ENCODE measurements around the gene SLC2A9. TPM values are rescaled to one million over a fixed set of nuclear protein-coding genes. Genes with fewer than 3 reads are reported as not detected.

Gene SLC2A9
- total RNA-seq, 2 experiments from 2014 or later: not detected

- POLR2A ChIA-PET: no interaction called here
- no peaks in the 10 kb centered on the region for H4K20me1 ChIP-seq (ENCODE audit: insufficient read depth, low read length)
- no peak overlapping the region for H3K4me2 ChIP-seq (ENCODE audit: low read length)
- H3K9me2 ChIP-seq (ENCODE audit: insufficient read depth, low read length): no peaks in the 10 kb centered on the region
- H3K4me3 ChIP-seq (ENCODE audit: low read depth, low read length, poor library complexity, severe bottlenecking): no peak overlapping the region
- CTCF ChIA-PET (ENCODE audit: unreplicated experiment): no interaction called here
- no peaks in the 10 kb centered on the region for H3K36me3 ChIP-seq (ENCODE audit: insufficient read depth, low read length)
- no peak overlapping the region for H2AFZ ChIP-seq (ENCODE audit: low read length)
- H3K9me3 ChIP-seq (ENCODE audit: low read length): peaks cover 13% of the 10 kb centered on the region; the same call in 1 of the 2 replicates
- intact Hi-C loops (cut with micrococcal nuclease; ENCODE audit: unreplicated experiment): no loop called here
- no peak for DNase-seq (ENCODE audit: low spot score)
- BruUV-seq (replicated peaks): no TSS peak
- no peaks in the 10 kb centered on the region for H3K79me2 ChIP-seq (ENCODE audit: insufficient read depth, low read depth, low read length)
- no peak overlapping the region for H3K27ac ChIP-seq (ENCODE audit: low read depth, low read length, poor library complexity, severe bottlenecking)
- H3K4me1 ChIP-seq (ENCODE audit: insufficient read depth, low read length, poor library complexity, severe bottlenecking): peaks cover 7% of the 10 kb centered on the region
- TF ChIP-seq, protein P1, sequence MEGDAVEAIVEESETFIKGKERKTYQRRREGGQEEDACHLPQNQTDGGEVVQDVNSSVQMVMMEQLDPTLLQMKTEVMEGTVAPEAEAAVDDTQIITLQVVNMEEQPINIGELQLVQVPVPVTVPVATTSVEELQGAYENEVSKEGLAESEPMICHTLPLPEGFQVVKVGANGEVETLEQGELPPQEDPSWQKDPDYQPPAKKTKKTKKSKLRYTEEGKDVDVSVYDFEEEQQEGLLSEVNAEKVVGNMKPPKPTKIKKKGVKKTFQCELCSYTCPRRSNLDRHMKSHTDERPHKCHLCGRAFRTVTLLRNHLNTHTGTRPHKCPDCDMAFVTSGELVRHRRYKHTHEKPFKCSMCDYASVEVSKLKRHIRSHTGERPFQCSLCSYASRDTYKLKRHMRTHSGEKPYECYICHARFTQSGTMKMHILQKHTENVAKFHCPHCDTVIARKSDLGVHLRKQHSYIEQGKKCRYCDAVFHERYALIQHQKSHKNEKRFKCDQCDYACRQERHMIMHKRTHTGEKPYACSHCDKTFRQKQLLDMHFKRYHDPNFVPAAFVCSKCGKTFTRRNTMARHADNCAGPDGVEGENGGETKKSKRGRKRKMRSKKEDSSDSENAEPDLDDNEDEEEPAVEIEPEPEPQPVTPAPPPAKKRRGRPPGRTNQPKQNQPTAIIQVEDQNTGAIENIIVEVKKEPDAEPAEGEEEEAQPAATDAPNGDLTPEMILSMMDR (conservative IDR thresholded peaks at IDR 0.05; ENCODE audit: low read length): no peak
- TF ChIP-seq EZH2phosphoT487 (IDR thresholded peaks at IDR 0.05; ENCODE audit: borderline replicate concordance, low read depth, low read length): no peak
These were observed 25.2 kb upstream of the SLC2A9 start for GRCh38 chr4:10046471-10046870.

DNA sequence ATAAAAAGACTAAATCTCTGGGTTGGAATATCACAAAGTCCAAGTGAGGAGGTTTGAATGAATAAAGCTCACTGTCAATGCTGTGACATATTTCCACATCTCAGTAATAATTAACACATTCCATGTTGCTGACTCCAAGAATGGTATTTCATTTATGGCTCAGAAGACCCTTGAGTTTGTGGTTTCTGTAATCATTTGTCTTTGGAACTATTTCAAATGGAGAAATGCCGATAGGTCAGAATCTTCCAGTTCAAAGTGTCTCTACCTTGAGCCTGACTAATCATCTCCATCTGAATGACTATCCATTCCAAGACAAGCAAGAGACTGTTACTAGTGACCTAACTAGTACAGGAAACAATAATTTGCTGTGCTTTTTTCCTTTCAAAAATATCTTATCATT is 24.2 kb upstream of the SLC2A9 start:
- CTCF ChIA-PET (ENCODE audit: unreplicated experiment): no interaction called here
- Histone ChIP-seq H3K4me3 (ENCODE audit: low read depth, low read length, poor library complexity, severe bottlenecking) (no peak overlapping the region), H3K9me3 (ENCODE audit: low read length) (peaks cover 13% of the 10 kb centered on the region; the same call in 1 of the 2 replicates), H3K4me1 (ENCODE audit: insufficient read depth, low read length, poor library complexity, severe bottlenecking) (peaks cover 7% of the 10 kb centered on the region), H2AFZ (ENCODE audit: low read length) (no peak overlapping the region), H4K20me1 (ENCODE audit: insufficient read depth, low read length) (no peaks in the 10 kb centered on the region), H3K79me2 (ENCODE audit: insufficient read depth, low read depth, low read length) (no peaks in the 10 kb centered on the region), H3K4me2 (ENCODE audit: low read length) (no peak overlapping the region), H3K9me2 (ENCODE audit: insufficient read depth, low read length) (no peaks in the 10 kb centered on the region), H3K36me3 (ENCODE audit: insufficient read depth, low read length) (no peaks in the 10 kb centered on the region), H3K27ac (ENCODE audit: low read depth, low read length, poor library complexity, severe bottlenecking) (no peak overlapping the region)
- POLR2A ChIA-PET: no interaction called here
- intact Hi-C loops (cut with micrococcal nuclease; ENCODE audit: unreplicated experiment): no loop called here
- no TSS peak for BruUV-seq (replicated peaks)
- DNase-seq (ENCODE audit: low spot score): no peak
- TF ChIP-seq, protein P1 (conservative IDR thresholded peaks at IDR 0.05; ENCODE audit: low read length): no peak
- no peak for TF ChIP-seq EZH2phosphoT487 (IDR thresholded peaks at IDR 0.05; ENCODE audit: borderline replicate concordance, low read depth, low read length)

GRCh38 chr4:10041036-10041435 is 19.7 kb upstream of the SLC2A9 start:
- no peak overlapping the region for H3K27ac ChIP-seq (ENCODE audit: low read depth, low read length, poor library complexity, severe bottlenecking)
- peaks cover 7% of the 10 kb centered on the region for H3K4me1 ChIP-seq (ENCODE audit: insufficient read depth, low read length, poor library complexity, severe bottlenecking)
- intact Hi-C loops (cut with micrococcal nuclease; ENCODE audit: unreplicated experiment): no loop called here
- no peaks in the 10 kb centered on the region for H3K36me3 ChIP-seq (ENCODE audit: insufficient read depth, low read length)
- H3K9me3 ChIP-seq (ENCODE audit: low read length): peaks cover 13% of the 10 kb centered on the region; the same call in 1 of the 2 replicates
- no peak for DNase-seq (ENCODE audit: low spot score)
- BruUV-seq (replicated peaks): no TSS peak
- no peaks in the 10 kb centered on the region for H4K20me1 ChIP-seq (ENCODE audit: insufficient read depth, low read length)
- H2AFZ ChIP-seq (ENCODE audit: low read length): no peak overlapping the region
- ChIA-PET POLR2A (no interaction called here), CTCF (ENCODE audit: unreplicated experiment) (no interaction called here)
- H3K9me2 ChIP-seq (ENCODE audit: insufficient read depth, low read length): no peaks in the 10 kb centered on the region
- no peak overlapping the region for H3K4me2 ChIP-seq (ENCODE audit: low read length)
- TF ChIP-seq, protein P1 (conservative IDR thresholded peaks at IDR 0.05; ENCODE audit: low read length): no peak
- no peak for TF ChIP-seq EZH2phosphoT487 (IDR thresholded peaks at IDR 0.05; ENCODE audit: borderline replicate concordance, low read depth, low read length)
- H3K79me2 ChIP-seq (ENCODE audit: insufficient read depth, low read depth, low read length): no peaks in the 10 kb centered on the region
- no peak overlapping the region for H3K4me3 ChIP-seq (ENCODE audit: low read depth, low read length, poor library complexity, severe bottlenecking)

All from OCI-LY7 (cell line).